SK-N-MC (cell line): ENCODE results near the gene BRD1.

Experiments
- EZH2 ChIP-seq: fragments of 200-600 bp; sonication (generic); IDR thresholded peaks from one replicate; pipeline ENCODE4 v1.6.1; 2017; ENCODE audit warnings: antibody characterized with exemption
- POLR2AphosphoS5 ChIP-seq: IDR thresholded peaks from 2 replicates; pipeline ENCODE4 v1.6.1; 2012; ENCODE audit warnings: mild to moderate bottlenecking, low read depth, low read length, borderline replicate concordance

- no peak for TF ChIP-seq POLR2AphosphoS5
- no peak for TF ChIP-seq EZH2
Measured at GRCh38 chr22:49763696-49764095, 64.0 kb downstream of the BRD1 start.
